ENCODE results near the gene HOXA10.

GRCh38 chr7:27187475-27188385 is 13.6 kb upstream of the HOXA10 start:
- no peak for TF ChIP-seq CTCF (IDR thresholded peaks at IDR 0.05)
- no peak for TF ChIP-seq POLR2A (IDR thresholded peaks at IDR 0.05)
